ENCODE measurements around the gene AKT2. TPM values are rescaled to one million over a fixed set of nuclear protein-coding genes. Genes with fewer than 3 reads are reported as not detected.

The AKT2 gene
- polyA plus RNA-seq, 1 donor from 2014 or later = 131 TPM

GRCh38 chr19:40263440-40264313, 21.5 kb downstream of the AKT2 start:
- Histone ChIP-seq H3K79me2 (replicated peaks; ENCODE audit: insufficient read depth, low read length) (no peaks in the 10 kb centered on the region), H3K9me2 (ENCODE audit: insufficient read depth, low read length) (no peaks in the 10 kb centered on the region), H2AFZ (ENCODE audit: low read depth, low read length) (no peak overlapping the region), H3K36me3 (ENCODE audit: insufficient read depth, low read length) (no peaks in the 10 kb centered on the region), H3K4me2 (ENCODE audit: low read length) (no peak overlapping the region), H3K4me3 (ENCODE audit: low read length) (no peak overlapping the region), H3F3A (ENCODE audit: insufficient read depth, low read length, poor library complexity, severe bottlenecking) (no peaks in the 10 kb centered on the region), H3K27me3 (ENCODE audit: insufficient read depth, low read depth, low read length) (no peaks in the 10 kb centered on the region), H3K9ac (ENCODE audit: low read length) (no peak overlapping the region), H3K27ac (ENCODE audit: low read length) (no peak overlapping the region), H4K20me1 (ENCODE audit: insufficient read depth) (no peaks in the 10 kb centered on the region), H3K9me3 (ENCODE audit: low read length) (no peaks in the 10 kb centered on the region)
- TF ChIP-seq EP300 (conservative IDR thresholded peaks at IDR 0.05; ENCODE audit: poor library complexity, severe bottlenecking) (no peak), MXI1 (conservative IDR thresholded peaks at IDR 0.05; ENCODE audit: poor library complexity, severe bottlenecking) (no peak), EZH2 (IDR thresholded peaks at IDR 0.05; ENCODE audit: borderline replicate concordance, insufficient read depth, low read length, poor library complexity, severe bottlenecking) (no peak), REST (IDR thresholded peaks at IDR 0.05; ENCODE audit: borderline replicate concordance) (no peak), SMC3 (conservative IDR thresholded peaks at IDR 0.05; ENCODE audit: poor library complexity) (no peak), TAF1 (IDR thresholded peaks at IDR 0.05; ENCODE audit: low read depth) (no peak), CTCF (IDR thresholded peaks at IDR 0.05; ENCODE audit: poor library complexity, severe bottlenecking) (no peak), POLR2AphosphoS5 (IDR thresholded peaks at IDR 0.05) (no peak), RAD21 (conservative IDR thresholded peaks at IDR 0.05) (no peak)

- no peak overlapping the region for H3K4me3 ChIP-seq (ENCODE audit: low read length)
- H4K20me1 ChIP-seq (ENCODE audit: insufficient read depth) = no peaks in the 10 kb centered on the region
- no peak for TF ChIP-seq MXI1 (conservative IDR thresholded peaks at IDR 0.05; ENCODE audit: poor library complexity, severe bottlenecking)
- no peak for TF ChIP-seq CTCF (IDR thresholded peaks at IDR 0.05; ENCODE audit: poor library complexity, severe bottlenecking)
- no peak for TF ChIP-seq RAD21 (conservative IDR thresholded peaks at IDR 0.05)
- TF ChIP-seq REST (IDR thresholded peaks at IDR 0.05; ENCODE audit: borderline replicate concordance) = no peak
- TF ChIP-seq TAF1 (IDR thresholded peaks at IDR 0.05; ENCODE audit: low read depth) = no peak
- H3K4me2 ChIP-seq (ENCODE audit: low read length) = no peak overlapping the region
- no peaks in the 10 kb centered on the region for H3K9me3 ChIP-seq (ENCODE audit: low read length)
- no peak overlapping the region for H3K9ac ChIP-seq (ENCODE audit: low read length)
- no peaks in the 10 kb centered on the region for H3K79me2 ChIP-seq (replicated peaks; ENCODE audit: insufficient read depth, low read length)
- no peak overlapping the region for H3K27ac ChIP-seq (ENCODE audit: low read length)
- no peaks in the 10 kb centered on the region for H3F3A ChIP-seq (ENCODE audit: insufficient read depth, low read length, poor library complexity, severe bottlenecking)
- H3K27me3 ChIP-seq (ENCODE audit: insufficient read depth, low read depth, low read length) = no peaks in the 10 kb centered on the region
- no peaks in the 10 kb centered on the region for H3K9me2 ChIP-seq (ENCODE audit: insufficient read depth, low read length)
- no peaks in the 10 kb centered on the region for H3K36me3 ChIP-seq (ENCODE audit: insufficient read depth, low read length)
- H2AFZ ChIP-seq (ENCODE audit: low read depth, low read length) = no peak overlapping the region
Measured at GRCh38 chr19:40262422-40262821, 22.7 kb downstream of the AKT2 start.

All from neural cell (in vitro differentiated cells).